GM21360 (cell line): ENCODE results near the gene MCM7.

Source experiments
- ATAC-seq: cut with Tn5 transposase; IDR thresholded peaks from one replicate; pipeline ENCODE4 v1.9.1; 2021; ENCODE audit warnings: mild to moderate bottlenecking, moderate library complexity; ENCODE audit not compliant: unreplicated experiment

The MCM7 gene

DNA sequence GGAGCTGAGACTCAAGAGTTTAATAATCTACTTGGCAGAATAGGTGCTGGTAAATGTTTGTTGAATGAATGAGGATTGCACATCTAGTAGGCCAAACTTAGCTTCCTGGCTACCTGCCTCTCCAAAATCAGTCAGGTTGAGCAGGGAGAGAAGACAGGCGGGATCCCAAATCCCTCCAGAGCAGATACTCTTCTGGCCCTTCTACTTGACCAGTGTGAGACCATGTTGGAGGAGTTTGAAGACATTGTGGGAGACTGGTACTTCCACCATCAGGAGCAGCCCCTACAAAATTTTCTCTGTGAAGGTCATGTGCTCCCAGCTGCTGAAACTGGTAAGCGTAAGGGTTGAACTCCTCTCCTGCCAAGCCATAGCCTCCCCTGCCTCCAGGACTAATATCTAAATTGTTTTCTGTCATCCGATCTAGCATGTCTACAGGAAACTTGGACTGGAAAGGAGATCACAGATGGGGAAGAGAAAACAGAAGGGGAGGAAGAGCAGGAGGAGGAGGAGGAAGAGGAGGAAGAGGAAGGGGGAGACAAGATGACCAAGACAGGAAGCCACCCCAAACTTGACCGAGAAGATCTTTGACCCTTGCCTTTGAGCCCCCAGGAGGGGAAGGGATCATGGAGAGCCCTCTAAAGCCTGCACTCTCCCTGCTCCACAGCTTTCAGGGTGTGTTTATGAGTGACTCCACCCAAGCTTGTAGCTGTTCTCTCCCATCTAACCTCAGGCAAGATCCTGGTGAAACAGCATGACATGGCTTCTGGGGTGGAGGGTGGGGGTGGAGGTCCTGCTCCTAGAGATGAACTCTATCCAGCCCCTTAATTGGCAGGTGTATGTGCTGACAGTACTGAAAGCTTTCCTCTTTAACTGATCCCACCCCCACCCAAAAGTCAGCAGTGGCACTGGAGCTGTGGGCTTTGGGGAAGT is 23.4 kb upstream of the MCM7 start:
- no peak for ATAC-seq

DNA sequence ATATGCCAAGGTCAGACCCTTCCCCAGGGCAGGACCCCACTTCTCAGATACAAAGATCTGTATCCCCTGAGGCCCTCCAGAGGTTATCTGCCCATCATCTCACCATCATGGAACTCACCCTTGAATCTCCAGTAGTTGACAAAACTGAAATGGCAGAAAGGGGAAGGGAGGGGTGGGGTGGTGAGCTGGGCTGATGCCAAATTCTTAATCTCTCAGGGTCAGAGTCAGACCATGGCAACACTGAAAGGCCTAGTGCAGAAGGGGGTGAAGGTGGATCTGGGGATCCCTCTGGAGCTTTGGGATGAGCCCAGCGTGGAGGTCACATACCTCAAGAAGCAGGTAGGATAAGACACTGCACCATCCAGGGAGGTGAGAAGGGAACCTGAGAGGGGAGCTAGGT is 21.4 kb upstream of the MCM7 start:
- no peak for ATAC-seq

DNA sequence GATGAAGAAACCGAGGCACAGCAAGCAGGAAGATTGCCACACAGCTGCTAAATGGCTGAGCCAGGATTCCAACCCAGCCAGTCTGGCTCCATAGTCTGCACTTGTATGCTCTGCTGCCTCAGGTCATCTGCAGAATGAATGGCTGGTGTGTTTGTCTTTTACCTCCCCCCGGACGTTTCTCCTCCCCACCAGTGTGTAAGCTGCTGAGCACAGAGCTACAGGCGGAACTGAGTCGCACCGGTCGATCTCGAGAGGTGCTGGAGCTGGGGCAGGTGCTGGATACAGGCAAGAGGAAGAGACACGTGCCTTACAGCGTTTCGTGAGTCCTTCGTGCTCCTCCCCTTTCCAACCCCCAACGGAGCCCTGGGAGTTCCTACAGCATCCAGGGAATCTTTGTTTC is 20.9 kb upstream of the MCM7 start:
- ATAC-seq = no peak

DNA sequence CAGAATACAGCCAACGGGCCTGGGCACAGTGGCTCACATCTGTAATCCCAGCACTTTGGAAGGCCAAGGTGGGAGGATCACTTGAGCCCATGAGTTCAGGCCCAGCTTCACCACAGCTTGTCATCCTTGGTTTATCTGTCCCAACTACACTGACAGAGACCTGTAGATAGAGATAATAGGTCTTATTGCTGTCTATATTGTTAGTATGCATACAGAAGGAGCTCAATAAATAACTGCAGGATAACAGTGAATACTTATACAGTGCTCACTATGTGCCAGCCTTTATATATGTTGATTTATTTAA is 19.5 kb upstream of the MCM7 start:
- ATAC-seq = no peak

DNA sequence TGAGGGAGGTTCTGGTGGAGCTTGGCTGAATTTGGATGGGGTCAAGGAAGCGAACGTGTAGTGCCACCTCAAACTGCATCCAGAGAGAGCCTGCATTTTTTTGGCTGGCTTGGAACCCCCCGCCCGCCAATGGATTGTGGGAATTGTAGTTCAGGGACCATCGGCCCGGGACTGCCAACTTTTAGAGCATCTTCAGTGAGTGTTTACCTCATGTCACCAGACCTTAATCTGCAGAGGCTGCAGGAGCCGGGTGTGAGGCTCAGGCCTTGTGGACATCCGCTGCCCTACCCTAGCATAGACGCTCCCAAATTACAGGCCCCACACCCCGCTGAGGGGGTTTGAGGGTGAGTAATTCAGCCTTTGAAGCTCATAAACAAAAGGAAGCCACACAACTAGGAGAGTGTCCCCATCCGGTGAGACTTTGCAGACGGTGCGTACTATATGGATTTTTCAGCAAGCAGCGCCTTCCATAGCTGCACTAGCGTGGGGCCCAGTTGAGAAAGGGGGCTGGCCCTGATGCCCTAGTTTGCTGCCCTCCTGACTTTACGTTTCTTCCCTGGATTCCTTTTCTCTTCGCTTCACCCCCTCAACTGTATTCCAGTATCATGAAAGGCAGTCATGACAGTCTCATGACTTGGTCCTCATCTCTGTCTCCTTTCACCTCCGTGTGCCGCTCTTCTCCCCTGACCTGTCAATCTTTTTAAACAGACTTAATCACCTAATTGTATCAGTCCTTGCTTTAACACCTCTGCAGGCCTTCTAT is 19.0 kb upstream of the MCM7 start:
- ATAC-seq = peak; percentile 31

DNA sequence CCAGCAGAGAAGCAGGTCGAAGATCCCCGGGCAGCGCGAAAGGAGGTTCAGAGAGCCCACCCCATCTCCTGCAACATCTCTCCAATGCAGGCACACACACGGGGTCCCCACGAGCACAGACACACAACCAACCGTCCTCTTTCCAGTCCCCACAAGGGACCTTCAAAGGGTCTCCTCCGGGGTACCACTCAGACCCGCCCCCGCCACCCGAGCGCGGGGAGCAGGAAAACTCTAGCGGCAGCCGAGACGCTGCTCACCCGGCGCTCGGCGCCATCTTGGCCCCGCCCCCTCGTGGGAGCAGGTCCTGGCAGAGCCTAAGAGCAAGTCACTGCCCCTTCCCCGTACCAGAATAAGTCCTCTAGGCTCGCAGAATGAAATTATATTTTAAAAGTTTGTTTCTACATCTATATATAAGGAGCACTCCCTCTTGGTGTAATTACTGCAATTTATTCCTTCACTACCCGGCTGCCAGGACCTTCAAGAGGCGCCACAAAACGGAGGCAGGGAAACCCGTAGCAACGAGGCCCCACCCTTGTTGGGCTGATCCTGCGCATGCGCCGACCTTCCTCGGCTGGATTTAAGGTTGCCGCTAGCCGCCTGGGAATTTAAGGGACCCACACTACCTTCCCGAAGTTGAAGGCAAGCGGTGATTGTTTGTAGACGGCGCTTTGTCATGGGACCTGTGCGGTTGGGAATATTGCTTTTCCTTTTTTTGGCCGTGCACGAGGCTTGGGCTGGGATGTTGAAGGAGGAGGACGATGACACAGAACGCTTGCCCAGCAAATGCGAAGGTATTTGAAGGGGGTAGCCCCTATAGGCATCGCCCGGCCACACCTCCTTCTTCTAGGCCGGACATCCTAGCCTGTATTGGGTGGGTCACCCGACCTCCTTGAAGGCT is 18.1 kb upstream of the MCM7 start, which contains the start of the genes CNPY4 and TAF6:
CNPY4 (plus strand) TSS at position 563 of the 898 bp plus-strand sequence; CDS start at position 674, 111 bp downstream.
TAF6 (minus strand) TSS at position 287 of the 898 bp plus-strand sequence. CDS start 5,149 bp downstream, outside the sequence.
- peak; percentile 54 for ATAC-seq

DNA sequence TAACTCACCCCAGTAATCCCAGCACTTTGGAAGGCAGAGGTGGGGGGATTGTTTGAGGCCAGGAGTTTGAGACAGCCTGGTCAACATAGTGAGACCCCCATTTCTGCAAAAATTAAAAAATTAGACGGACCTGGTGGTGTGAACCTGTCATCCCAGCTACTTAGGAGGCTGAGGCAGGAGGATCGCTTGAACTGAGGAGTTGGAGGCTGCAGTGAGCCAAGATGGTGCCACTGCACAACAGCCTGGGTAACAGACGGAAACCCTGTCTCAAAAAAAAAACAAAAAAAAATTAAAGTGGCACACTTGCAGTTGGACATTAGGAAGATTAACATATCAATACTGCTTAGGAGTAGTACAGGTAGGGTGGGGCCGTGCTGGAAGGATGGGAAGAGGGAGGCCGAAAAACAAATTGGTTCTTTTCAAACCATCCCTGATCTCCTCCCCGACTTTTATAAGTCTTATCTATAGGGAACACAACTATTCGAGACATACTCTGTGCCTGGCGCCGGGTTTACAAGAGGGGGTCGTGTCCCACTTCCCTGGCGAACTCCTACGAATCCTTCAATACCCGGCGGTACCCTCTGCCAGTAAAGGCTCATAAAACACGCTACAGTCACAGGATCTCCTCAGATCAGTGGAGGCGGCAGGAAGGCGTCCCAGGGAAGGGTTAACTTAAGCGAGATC is 17.3 kb upstream of the MCM7 start:
- no peak for ATAC-seq

DNA sequence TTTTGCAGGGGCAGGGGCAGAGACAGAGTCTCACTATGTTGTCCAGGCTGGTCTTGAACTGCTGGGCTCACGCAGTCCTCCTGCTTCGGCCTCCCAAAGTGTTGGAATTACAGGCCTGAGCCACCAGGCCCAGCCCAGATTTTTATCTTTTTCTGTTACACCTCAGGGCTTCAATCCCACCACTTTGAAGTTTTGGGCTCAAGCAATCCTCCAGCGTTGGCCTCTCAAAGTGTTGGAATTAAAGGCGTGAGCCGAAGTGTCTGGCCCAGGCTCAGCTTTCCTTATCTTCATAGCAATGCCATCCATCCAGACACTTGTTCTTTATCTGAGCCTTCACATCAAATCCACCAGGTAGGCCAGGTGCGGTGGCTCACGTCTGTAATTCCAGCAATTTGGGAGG is 13.8 kb upstream of the MCM7 start:
- no peak for ATAC-seq

DNA sequence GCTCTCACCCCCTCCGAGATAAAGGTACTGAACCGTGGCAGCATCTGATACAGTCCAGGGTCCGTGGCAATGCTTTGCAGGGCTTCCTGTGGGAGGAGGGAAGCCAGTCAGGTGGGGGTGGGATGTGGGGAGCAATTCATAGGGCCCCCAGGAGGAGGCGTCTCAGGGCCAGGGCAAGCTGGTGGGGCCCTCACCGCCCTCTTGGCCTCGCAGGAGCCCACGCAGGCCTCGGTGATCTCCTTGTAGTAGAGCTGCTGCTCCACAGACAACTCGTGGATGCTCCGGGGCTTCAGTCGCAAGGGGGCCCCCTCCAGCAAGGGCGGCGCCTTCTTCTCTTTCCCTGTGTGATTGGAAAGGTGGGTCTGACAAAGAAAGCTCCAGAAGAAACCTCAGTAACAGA is 10.7 kb upstream of the MCM7 start:
- ATAC-seq = no peak

DNA sequence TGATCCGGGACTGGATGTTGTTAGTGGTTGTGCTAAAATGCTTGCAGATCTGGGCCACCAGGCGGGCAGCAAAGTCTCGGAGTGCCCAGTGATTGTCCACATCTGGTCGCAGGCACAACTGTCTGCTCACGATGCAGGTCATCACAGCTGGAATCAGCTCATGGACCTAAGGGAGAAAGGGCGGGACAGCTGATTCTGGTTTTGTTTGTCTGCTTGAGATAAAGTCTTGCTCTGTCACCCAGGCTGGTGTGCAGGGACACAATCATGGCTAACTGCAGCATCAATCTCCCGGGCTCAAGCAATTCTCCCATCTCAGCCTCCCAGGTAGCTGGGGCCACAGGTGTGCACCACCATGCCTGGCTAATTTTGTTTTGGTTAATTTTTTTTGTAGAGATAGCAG is 10.0 kb upstream of the MCM7 start:
- no peak for ATAC-seq

DNA sequence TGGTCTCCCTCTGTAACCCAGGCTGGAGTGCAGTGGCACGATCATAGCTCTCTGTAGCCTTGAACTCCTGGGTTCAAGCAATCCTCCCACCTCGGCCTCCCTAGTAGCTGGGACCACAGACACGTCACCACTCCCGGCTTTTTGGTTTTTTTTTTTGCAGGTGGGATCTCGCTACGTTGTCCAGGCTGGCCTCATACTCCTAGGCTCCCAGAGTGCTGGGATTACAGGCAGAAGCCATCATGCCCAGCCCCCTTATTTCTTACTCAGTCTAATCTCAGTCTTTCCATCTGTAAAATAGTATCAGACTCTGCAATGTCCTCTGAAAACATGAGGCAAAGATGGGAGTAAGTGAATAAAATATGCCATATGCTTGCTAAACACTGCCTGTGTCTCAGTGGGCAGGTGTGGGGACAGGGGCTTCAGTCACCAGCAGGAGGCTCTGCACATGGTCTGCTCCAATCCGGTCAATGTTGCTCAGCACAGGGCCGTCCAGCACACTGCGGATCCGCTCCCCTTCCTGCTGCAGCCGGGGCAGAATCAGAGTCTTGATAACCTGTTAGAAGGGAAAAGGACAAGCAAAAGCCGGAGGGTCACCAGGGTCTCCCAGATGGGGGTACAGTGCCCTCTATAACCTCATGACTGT is 8.4 kb upstream of the MCM7 start:
- no peak for ATAC-seq

DNA sequence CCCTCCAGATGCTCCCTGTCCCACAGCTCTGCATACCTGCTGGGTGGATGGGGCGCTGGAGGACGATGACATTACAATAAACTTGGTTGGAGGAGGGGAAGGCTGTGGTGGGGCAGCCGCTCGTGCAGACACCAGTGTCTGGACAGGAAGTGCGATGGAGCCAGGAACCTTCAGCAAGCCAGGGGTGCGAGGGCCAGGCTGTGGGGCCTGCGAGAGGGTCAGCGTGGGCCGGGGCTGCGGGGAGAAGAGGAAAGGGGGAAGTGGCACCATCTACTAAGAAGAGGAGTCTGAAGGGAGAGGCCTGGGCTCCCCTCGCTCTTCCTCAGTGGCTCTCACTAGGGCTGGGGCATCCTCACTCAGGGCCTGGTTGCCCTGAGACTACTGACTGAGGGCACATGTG is 6.7 kb upstream of the MCM7 start:
- no peak for ATAC-seq

DNA sequence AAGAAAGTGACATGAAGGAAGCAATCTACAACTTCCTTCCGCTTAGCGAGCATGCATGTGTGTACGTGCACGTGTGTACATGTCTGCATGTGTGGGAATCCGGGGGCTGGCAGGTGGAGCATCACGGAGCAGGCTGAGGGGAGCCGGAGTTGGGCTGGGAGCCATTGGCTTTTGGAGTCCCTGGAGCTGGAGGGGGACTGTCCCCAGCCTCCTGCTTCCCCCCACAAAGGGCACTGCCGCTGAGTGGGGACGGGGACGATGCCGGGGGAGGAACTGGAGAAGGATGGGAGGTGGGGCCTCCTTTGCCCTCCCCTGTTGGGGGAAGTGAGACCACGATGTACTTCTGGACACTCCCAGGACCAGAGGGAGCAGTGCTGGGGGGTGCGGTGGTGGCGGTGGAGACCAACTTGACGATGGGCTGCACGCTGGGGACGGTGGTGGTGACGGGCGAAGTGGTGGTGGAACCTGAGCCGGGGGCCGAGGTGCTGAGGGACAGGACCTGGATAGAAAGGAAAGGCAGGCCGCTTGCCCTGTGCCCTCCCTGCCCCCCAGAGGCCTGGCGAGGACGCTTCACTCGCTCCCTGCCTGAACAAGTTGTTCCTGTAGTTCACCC is 6.0 kb upstream of the MCM7 start:
- ATAC-seq = no peak

DNA sequence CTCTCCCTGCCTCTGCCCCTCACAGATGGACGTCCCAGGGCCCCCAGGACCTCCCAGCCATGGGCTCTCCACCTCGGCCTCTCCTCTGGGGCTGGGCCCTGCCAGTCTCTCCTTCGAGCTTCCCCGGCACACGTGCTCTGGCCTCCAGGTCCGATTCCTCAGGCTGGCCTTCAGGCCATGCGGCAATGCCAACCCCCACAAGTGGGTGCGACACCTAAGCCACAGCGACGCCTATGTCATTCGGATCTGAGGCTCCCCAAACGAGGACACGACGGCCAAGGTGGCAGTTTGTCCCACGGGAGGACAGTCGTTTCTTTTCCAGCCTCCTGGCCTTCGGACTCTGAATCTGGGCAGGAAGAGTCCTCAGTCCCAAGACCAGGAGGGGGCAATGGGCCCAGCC is 5.4 kb upstream of the MCM7 start:
- no peak for ATAC-seq

DNA sequence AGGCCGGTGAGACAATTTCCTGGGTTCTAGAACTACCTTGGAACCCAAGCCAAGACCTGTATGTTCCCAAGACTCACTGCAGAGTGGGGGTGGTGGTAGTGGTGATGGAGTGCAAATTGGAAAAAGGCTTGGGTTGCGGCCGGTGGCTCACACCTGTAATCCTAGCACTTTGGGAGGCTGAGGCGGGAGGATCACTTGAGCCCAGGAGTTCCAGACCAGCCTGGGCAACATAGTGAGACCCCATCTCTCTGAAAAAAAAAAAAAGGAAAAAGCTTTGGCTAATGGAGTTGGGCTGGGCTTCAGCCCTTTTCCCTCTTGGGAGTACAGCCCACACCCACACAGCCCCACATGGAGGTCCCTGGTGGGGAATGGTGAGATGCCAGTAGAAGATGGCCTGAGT is 4.3 kb upstream of the MCM7 start:
- no peak for ATAC-seq

DNA sequence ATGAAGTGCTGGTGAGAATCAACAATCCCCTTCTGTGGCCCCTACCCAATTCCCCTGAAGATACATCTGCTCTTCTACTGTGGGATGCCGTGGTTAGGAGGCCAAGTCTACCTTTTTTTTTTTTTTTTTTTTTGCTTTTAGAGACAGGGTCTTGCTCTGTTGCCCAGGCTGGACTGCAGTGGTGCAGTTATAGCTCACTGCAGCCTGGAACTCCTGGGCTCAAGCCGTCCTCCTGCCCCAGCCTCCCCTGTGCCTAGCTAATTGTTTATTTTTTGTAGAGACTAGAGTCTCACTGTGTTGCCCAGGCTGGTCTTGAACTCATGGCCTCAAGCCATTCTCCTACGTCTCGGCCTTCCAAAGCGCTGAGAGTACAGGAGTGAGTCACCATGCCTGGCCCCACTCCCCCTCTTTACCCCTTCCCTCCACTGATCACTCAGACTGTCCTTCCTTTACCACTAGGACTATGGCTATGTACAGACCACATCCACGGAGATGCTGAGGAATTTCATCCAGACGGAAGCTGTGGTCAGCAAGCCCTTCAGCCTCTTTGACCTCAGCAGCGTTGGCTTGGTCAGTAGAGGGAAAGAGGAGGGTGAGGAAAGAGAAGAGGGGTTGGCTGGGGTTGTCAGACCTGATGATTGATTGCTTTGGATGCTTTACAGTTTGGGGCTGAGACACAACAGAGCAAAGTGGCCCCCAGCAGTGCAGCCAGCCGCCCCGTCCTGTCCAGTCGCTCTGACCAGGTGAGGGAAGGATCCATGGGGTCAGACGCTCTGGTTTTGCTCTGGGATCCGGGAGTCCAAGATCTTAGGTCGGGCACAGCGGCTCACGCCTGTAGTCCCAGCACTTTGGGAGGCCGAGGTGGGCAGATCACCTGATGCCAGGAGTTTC is 2.0 kb upstream of the MCM7 start:
- no peak for ATAC-seq

DNA sequence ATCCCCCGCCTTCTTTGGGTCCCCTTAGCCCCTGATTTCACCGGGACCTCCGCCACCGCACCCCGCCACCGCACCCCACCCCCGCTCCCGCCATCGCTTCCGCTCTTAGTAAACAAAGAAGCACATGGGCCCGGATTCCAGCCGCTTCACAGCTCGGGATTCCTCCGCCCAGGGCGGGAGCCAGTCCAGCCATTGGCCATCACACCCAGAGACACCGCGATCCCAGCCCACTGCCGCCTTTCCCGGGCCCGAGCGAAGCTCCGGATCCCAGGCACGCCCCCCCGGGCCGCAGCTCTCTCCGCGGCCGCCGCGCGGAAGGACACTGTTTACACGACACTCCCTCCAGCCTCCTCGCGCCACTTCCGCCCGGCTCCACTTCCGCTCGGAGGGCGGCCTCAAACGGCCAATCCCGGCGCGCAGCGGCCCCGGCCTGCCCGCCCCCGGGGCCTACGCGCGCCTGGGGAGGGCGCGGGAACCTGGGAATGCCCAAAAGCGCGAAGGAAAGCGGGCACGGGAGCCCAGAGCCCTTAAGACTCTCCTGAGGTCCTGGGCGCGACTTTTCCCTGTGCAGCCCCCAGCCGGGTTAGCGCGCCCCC is 679 bp downstream of the MCM7 start:
- ATAC-seq = peak; percentile 47

DNA sequence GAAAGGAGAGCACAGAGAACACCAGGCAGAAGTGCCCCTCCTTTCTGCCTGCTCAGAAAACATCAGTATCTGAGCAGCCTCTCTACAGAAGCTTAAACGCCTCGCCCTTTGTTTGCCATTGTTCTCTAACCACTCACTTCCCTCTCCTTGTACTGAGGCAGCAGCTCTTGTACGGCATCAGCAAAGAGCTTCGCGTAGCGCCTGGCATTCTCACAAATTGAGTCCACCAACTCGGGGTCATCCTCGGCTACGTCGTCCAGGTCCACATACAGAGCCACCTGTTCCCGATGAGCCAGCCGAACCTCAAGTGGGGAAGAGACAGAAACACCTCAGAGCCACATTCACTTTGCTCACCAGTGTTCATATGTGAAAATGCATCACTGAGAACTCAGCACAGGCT is 1.7 kb downstream of the MCM7 start:
- no peak for ATAC-seq
